Neuron (in vitro differentiated cells): ENCODE data around the gene ARMC7.
"Not testable (repeated sequence)": the region's sequence is repeated elsewhere in the genome, so short reads cannot be mapped to it uniquely, and the experiment has no call there.

Experiments used
- H2AFZ ChIP-seq: one replicate; pipeline ENCODE4 v1.6.1; 2013; ENCODE audit warnings: low read depth, mild to moderate bottlenecking, inconsistent platforms, low read length, moderate library complexity
- H3K27me3 ChIP-seq: one replicate; pipeline ENCODE4 v1.6.1; 2013; ENCODE audit warnings: low read length; ENCODE audit not compliant: insufficient read depth
- H3K36me3 ChIP-seq: one replicate; pipeline ENCODE4 v1.6.1; 2013; ENCODE audit warnings: low read length; ENCODE audit not compliant: insufficient read depth
- H3K4me1 ChIP-seq: one replicate; pipeline ENCODE4 v1.6.1; 2013; ENCODE audit warnings: low read length; ENCODE audit not compliant: insufficient read depth
- H3K4me3 ChIP-seq: 2 replicates; pipeline ENCODE4 v1.5.1; 2013; ENCODE audit warnings: mild to moderate bottlenecking, low read length, moderate library complexity
- H3K9me3 ChIP-seq: one replicate; pipeline ENCODE4 v1.6.1; 2013; ENCODE audit warnings: low read length

ARMC7 gene

GRCh38 chr17:75071478-75072271 lies 38.1 kb upstream of the ARMC7 start:
- not testable (repeated sequence) for H2AFZ ChIP-seq, H3K27me3 ChIP-seq, H3K4me3 ChIP-seq, H3K36me3 ChIP-seq, H3K4me1 ChIP-seq, H3K9me3 ChIP-seq

GRCh38 chr17:75072909-75073308 lies 36.9 kb upstream of the ARMC7 start:
- H3K27me3 ChIP-seq, H3K36me3 ChIP-seq, H3K4me3 ChIP-seq, H3K9me3 ChIP-seq, H2AFZ ChIP-seq, H3K4me1 ChIP-seq: not testable (repeated sequence)

DNA sequence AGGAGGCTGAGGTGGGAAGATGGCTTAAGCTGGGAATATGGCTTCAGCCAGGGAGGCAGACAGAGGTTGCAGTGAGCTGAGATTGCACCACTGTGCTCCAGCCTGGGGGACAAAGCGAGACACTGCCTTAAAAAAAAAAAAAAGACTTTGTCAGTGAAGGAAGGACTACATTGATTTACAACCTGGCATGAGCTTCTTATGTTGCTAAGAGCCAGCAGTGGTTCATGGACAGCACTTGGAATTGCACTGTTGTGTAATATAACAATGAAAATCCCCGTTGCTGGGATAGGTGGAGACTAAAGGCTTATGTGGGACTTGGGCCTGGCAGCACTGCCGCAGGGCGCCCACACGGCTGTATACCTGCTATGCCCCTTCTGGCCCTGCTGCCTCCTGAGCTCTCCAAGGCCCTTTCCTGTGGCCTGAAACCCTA lies 36.1 kb upstream of the ARMC7 start:
- Histone ChIP-seq H3K36me3 (no peaks in the 10 kb centered on the region), H3K4me1 (no peaks in the 10 kb centered on the region), H3K4me3 (no peak overlapping the region), H3K9me3 (no peaks in the 10 kb centered on the region), H3K27me3 (no peaks in the 10 kb centered on the region), H2AFZ (no peak overlapping the region)

DNA sequence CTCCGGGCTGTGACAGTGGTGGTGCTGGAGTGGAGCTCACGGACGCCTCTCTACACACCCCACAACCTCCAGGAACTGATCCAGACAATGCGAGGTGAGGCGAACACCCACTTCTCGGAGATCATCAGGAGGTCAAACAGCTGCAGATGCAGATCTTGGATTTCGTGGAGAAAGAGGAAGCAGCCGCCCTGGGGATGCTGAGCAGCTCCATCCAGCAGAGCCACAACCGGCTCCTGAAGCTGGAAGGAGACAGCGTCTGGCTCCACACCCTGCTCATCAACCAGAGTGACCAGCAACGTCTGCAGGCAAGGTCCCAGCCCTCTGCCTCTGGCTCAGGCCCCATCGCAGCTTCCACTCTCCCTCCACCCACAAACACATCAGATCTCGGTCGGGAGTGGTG lies 35.2 kb upstream of the ARMC7 start:
- Histone ChIP-seq H3K27me3 (no peaks in the 10 kb centered on the region), H2AFZ (no peak overlapping the region), H3K4me3 (no peak overlapping the region), H3K4me1 (no peaks in the 10 kb centered on the region), H3K9me3 (no peaks in the 10 kb centered on the region), H3K36me3 (no peaks in the 10 kb centered on the region)

- Histone ChIP-seq H3K36me3 (no peaks in the 10 kb centered on the region), H2AFZ (no peak overlapping the region), H3K4me3 (no peak overlapping the region), H3K27me3 (no peaks in the 10 kb centered on the region), H3K9me3 (no peaks in the 10 kb centered on the region), H3K4me1 (no peaks in the 10 kb centered on the region)
Measured at GRCh38 chr17:75075597-75076336, 34.0 kb upstream of the ARMC7 start.

GRCh38 chr17:75077072-75077495 lies 32.7 kb upstream of the ARMC7 start:
- H3K4me1 ChIP-seq = no peaks in the 10 kb centered on the region

DNA sequence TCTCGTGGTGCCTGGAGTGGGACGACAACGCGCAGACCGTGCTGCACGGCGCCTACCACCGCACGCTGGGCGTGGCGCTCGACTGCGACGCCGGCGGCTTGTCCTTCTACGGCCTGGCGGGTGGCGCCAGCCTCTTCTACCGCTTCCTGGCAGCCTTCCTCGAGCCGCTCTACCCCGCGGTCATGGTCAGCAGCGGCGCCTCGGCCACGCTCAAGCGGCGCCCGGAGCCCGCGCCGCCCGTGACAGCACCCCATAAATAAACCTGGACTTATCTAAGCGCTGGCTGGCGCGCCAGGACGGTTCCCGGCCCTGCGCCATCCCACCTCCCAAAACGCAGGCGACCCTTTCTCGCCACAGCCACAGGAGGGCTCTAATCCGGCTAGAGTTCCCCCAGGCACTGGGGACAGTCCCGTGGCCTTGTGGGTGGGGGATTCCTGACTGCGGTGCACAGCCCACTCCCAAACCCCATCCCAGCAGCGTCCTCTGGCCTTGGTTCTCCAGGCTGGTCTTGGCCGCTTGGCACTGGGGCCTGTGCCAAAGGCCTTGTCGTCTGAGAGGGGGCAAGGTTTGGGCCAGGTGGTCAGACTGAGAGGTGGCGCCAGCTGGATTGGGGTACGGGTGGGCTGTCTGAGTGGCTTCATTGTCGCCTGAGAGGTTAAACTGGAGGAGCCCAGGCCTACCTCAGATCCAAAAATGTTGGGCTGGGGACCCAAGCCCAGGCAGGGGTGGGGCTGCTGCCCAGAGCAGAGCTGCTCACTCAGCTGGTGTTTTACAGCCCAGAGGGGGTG lies 32.1 kb upstream of the ARMC7 start:
- Histone ChIP-seq H3K4me1 (no peaks in the 10 kb centered on the region), H3K9me3 (no peaks in the 10 kb centered on the region), H3K36me3 (no peaks in the 10 kb centered on the region), H3K27me3 (no peaks in the 10 kb centered on the region), H2AFZ (no peak overlapping the region), H3K4me3 (no peak overlapping the region)

More at GRCh38 chr17:75077072-75077495, 32.7 kb upstream of the ARMC7 start:
- H3K36me3 ChIP-seq = no peaks in the 10 kb centered on the region
- no peak overlapping the region for H3K4me3 ChIP-seq
- H2AFZ ChIP-seq = no peak overlapping the region
- no peaks in the 10 kb centered on the region for H3K27me3 ChIP-seq
- H3K9me3 ChIP-seq = no peaks in the 10 kb centered on the region

DNA sequence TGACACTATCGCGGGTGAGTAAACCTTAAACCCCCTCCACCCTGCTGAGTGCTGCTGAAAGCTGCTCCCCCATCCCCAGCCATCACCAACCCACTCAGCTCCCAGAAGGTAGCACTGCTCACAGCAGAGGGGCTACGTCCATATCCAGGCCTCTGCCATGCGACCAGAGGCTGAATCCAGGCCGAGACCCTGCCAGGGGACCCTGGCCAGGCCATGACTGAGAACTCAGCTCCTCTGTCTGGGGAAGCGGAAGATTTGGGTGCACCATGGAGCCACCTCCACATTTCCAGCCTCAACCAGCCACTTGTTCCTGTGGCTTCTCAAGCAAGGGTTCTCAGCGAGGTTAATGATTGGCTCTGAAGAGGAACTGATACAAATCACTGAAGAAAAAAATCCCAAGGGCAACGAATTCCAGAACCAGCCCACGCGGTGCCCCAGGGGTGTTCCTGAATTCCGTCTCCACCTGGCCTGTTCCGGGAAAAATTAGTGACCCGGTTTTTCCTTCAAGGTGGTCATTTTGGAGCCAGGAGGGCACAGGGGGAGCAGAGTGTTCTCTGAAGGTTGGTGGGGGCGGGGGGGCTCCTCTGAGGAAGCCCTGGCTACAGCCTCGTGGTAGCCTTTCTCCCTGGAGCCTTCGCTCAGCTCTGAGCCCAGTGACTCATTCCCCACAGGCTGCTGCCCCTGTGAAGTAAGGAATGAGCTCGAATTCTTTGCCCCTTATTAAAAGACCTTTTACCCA lies 31.3 kb upstream of the ARMC7 start:
- Histone ChIP-seq H3K9me3 (no peaks in the 10 kb centered on the region), H3K36me3 (no peaks in the 10 kb centered on the region), H3K4me1 (no peaks in the 10 kb centered on the region), H3K27me3 (no peaks in the 10 kb centered on the region), H2AFZ (no peak overlapping the region), H3K4me3 (no peak overlapping the region)

- Histone ChIP-seq H2AFZ (no peak overlapping the region), H3K36me3 (no peaks in the 10 kb centered on the region), H3K9me3 (no peaks in the 10 kb centered on the region), H3K4me3 (no peak overlapping the region), H3K27me3 (no peaks in the 10 kb centered on the region), H3K4me1 (no peaks in the 10 kb centered on the region)
Measured at GRCh38 chr17:75079023-75079373, 30.8 kb upstream of the ARMC7 start.

DNA sequence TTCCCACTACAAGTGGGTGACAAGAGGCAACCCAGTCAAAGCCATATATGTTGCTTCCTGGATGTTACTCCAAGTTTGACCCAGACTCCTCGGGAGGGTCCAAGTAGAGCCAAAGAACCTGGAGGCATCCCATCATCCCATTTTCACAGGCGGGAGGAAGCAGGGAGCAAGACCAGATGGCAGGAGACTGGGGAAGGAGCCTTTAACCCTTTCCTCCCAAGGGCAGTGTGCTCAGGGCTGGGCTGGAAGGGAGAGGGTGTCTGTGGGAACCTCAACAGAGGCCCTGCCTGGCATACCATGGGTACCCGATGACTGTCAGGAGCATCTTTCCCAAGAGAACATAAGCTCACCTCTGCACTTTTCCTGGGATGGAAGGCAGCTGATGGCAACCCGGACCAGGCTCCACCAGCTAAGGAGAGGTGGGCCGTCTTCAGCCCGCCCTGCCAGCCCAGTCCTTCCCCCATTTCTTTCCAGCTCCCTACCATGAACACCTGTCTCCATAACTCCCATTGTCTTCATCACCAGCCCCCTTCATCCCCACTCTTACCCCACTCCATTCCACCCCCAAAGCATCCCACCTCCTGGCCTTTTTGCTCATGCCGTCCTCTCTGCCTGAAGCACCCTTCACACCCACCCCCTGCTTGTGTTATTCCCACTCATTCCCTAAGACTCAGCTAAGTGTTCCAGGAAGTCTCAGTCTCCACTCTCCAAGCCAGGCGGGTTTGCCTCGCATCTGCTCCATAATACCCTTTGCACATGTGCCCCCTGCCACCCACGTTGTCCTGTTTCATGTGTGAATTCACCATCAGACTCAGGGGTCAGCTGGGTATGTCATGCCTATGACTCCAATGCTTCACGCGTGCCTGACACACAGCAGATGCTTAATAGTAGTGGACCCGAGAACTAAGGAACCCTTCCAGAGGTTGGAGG lies 27.9 kb upstream of the ARMC7 start:
- no peaks in the 10 kb centered on the region for H3K4me1 ChIP-seq
- H3K4me3 ChIP-seq = no peak overlapping the region
- no peak overlapping the region for H2AFZ ChIP-seq
- H3K9me3 ChIP-seq = no peaks in the 10 kb centered on the region
- H3K36me3 ChIP-seq = no peaks in the 10 kb centered on the region
- no peaks in the 10 kb centered on the region for H3K27me3 ChIP-seq

DNA sequence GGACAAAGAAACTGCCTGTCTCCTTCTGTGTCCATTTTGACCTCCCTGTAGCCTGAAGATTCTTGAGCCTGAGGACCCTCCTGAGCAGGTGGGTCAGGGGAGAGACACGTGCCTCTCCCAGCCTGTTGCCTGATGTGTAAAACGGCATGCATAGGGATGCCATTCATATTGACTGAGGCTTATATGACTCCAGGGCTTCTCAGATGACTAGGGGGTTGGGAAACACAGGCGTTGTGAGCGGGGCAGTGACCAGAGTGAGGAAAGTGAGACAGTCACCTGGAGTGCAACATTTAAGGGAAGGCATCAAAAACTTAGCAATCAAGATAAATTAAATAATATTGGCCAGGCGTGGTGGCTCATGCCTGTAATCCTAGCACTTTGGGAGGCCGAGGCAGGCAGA lies 27.1 kb upstream of the ARMC7 start:
- no peak overlapping the region for H2AFZ ChIP-seq
- no peaks in the 10 kb centered on the region for H3K27me3 ChIP-seq
- no peak overlapping the region for H3K4me3 ChIP-seq
- no peaks in the 10 kb centered on the region for H3K4me1 ChIP-seq
- no peaks in the 10 kb centered on the region for H3K9me3 ChIP-seq
- no peaks in the 10 kb centered on the region for H3K36me3 ChIP-seq

DNA sequence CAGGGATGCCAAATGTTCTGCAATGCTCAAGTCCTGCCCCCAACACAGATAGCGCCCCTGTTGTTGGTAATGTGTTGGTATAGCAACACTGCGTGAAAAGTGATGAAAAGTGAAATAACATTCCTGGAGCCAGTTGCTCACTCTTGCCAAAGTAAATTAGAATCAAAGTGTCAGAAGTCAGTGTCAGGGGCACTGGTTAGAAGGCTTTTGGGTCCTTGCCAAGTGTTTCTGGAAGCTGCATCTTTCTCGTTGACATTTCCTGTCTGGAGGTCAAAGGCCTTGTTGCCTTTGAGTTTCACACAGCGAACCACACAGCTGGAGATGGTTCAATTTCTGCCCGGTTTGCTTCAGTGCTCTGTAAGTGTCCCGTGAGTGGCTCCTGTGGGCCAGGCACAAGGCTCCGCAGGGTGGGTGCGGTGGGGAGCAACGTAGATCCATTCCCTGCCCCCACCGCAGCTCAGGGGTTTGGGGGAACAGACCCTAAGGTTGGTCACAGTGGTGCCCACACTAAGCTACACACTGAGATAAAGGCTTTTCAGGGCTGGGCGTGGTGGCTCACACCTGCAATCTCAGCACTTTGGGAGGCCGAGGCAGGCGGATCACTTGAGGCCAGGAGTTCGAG lies 25.6 kb upstream of the ARMC7 start:
- no peak overlapping the region for H2AFZ ChIP-seq
- no peaks in the 10 kb centered on the region for H3K36me3 ChIP-seq
- H3K27me3 ChIP-seq = no peaks in the 10 kb centered on the region
- no peaks in the 10 kb centered on the region for H3K9me3 ChIP-seq
- H3K4me1 ChIP-seq = peaks cover 7% of the 10 kb centered on the region
- no peak overlapping the region for H3K4me3 ChIP-seq
